GM19351 (cell line): ENCODE data around the gene TNNI3K.
"Not testable (repeated sequence)": the region's sequence is repeated elsewhere in the genome, so short reads cannot be mapped to it uniquely, and the experiment has no call there.

Source experiments
- ATAC-seq: cut with Tn5 transposase; IDR thresholded peaks from one replicate; pipeline ENCODE4 v1.9.1; 2021; ENCODE audit warnings: mild to moderate bottlenecking, moderate library complexity; ENCODE audit not compliant: unreplicated experiment

Gene TNNI3K

GRCh38 chr1:74235153-74235552, at the start of gene TNNI3K:
Gene TNNI3K, plus strand, starts transcription at chr1:74235387. Its CDS starts 65 bp downstream, at chr1:74235452.
- no peak for ATAC-seq

GRCh38 chr1:74193908-74194307, 41.3 kb upstream of the TNNI3K start:
- no peak for ATAC-seq

- no peak for ATAC-seq
These were observed 39.8 kb upstream of the TNNI3K start for GRCh38 chr1:74195339-74195738.

- no peak for ATAC-seq
These were observed 37.9 kb upstream of the TNNI3K start for GRCh38 chr1:74197255-74197654.

- ATAC-seq: peak; percentile 90
These were observed 37.3 kb upstream of the TNNI3K start, which contains the start of the genes FPGT and LRRIQ3 for GRCh38 chr1:74197657-74198552. Gene FPGT, plus strand, starts transcription at chr1:74198242. Its CDS starts 37 bp downstream, at chr1:74198279. Gene LRRIQ3, minus strand, starts transcription at chr1:74198176. Its CDS starts 14,492 bp downstream, at chr1:74183684.

- no peak for ATAC-seq
These were observed 35.7 kb upstream of the TNNI3K start for GRCh38 chr1:74199504-74199903.

GRCh38 chr1:74205266-74205665, 29.9 kb upstream of the TNNI3K start:
- no peak for ATAC-seq

- ATAC-seq: no peak
These were observed 20.0 kb upstream of the TNNI3K start for GRCh38 chr1:74215229-74215628.

GRCh38 chr1:74222701-74223100, 12.5 kb upstream of the TNNI3K start:
- ATAC-seq: no peak

GRCh38 chr1:74223453-74223852, 11.7 kb upstream of the TNNI3K start:
- no peak for ATAC-seq

GRCh38 chr1:74236440-74236839, 1.3 kb downstream of the TNNI3K start:
- ATAC-seq: no peak

- no peak for ATAC-seq
These were observed 1.8 kb downstream of the TNNI3K start for GRCh38 chr1:74237035-74237434.

GRCh38 chr1:74237787-74238186, 2.6 kb downstream of the TNNI3K start:
- ATAC-seq: no peak

- no peak for ATAC-seq
These were observed 10.1 kb downstream of the TNNI3K start for GRCh38 chr1:74245168-74245772.

GRCh38 chr1:74246315-74246714, 11.1 kb downstream of the TNNI3K start:
- ATAC-seq: no peak

GRCh38 chr1:74247881-74248528, 12.8 kb downstream of the TNNI3K start:
- no peak for ATAC-seq

GRCh38 chr1:74253243-74253824, 18.1 kb downstream of the TNNI3K start:
- not testable (repeated sequence) for ATAC-seq

GRCh38 chr1:74266001-74266400, 30.8 kb downstream of the TNNI3K start:
- no peak for ATAC-seq

- no peak for ATAC-seq
These were observed 36.3 kb downstream of the TNNI3K start for GRCh38 chr1:74271503-74271902.

- no peak for ATAC-seq
These were observed 45.6 kb downstream of the TNNI3K start for GRCh38 chr1:74280642-74281396.
